ENCODE measurements around the gene PBX3.

GRCh38 chr9:125730168-125730567 lies 17.0 kb upstream of the PBX3 start:
- TF ChIP-seq CTCF (IDR thresholded peaks at IDR 0.05) (no peak), POLR2A (IDR thresholded peaks at IDR 0.05) (no peak)

Measured in lower leg skin (tissue), 3 donors.